Mesodermal cell (in vitro differentiated cells): Measurements from ENCODE around the gene PAXIP1.
"Not testable (repeated sequence)": the region's sequence is repeated elsewhere in the genome, so short reads cannot be mapped to it uniquely, and the experiment has no call there.

Experiments
- H3K27ac ChIP-seq: 2 replicates; pipeline ENCODE4 v1.7.0; 2013; ENCODE audit warnings: mild to moderate bottlenecking, low read depth, low read length, moderate library complexity; ENCODE audit not compliant: severe bottlenecking
- H3K36me3 ChIP-seq: 2 replicates; pipeline ENCODE4 v1.7.1; 2013; ENCODE audit warnings: mild to moderate bottlenecking, low read length, moderate library complexity; ENCODE audit not compliant: control insufficient read depth, insufficient read depth
- H3K4me1 ChIP-seq: one replicate; pipeline ENCODE4 v1.7.1; 2013; ENCODE audit warnings: mild to moderate bottlenecking, low read length; ENCODE audit not compliant: insufficient read depth, control insufficient read depth, poor library complexity, severe bottlenecking
- H3K4me3 ChIP-seq: 2 replicates; pipeline ENCODE4 v1.7.0; 2013; ENCODE audit warnings: low read length, control low read depth, mild to moderate bottlenecking; ENCODE audit not compliant: insufficient read depth, poor library complexity, severe bottlenecking; ENCODE audit errors: extremely low read depth
- H3K9me3 ChIP-seq: 2 replicates; pipeline ENCODE4 v1.7.1; 2013; ENCODE audit warnings: mild to moderate bottlenecking, low read length, moderate library complexity; ENCODE audit not compliant: control insufficient read depth
- WGBS, 2 experiments: methylation state at CpG; one replicate each; pipeline ENCODE4 v1.1.5; 2013; ENCODE audit warnings: missing lambda C conversion rate in 2 of 2; ENCODE audit not compliant: insufficient coverage in 2 of 2; 5-methylcytosine and 5-hydroxymethylcytosine counted together

Gene PAXIP1

DNA sequence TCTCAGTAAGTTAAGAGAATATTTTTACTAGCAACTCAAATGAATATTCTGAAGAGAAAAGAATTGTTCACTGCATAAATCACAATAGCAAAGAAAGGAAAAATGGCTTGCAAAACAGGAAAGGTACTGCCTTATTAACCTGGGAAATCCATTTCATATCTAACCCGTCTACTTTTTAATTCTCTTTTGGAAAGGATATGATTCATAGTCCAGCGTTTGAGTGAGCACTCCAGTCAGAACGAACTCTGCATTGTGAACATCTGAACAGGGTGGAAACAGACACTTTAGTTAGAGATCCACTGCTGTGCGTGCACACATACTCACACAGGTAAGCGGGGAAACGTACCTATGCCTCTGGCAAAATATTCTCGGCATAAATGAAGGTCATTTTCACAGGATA is 56.8 kb downstream of the PAXIP1 start:
- Histone ChIP-seq H3K9me3 (no peaks in the 10 kb centered on the region), H3K27ac (no peak overlapping the region), H3K4me1 (no peaks in the 10 kb centered on the region), H3K36me3 (peaks cover 69% of the 10 kb centered on the region), H3K4me3 (no peak overlapping the region)
- WGBS, 2 experiments = 96% methylated on average over 7 of the region's 7 CpGs

DNA sequence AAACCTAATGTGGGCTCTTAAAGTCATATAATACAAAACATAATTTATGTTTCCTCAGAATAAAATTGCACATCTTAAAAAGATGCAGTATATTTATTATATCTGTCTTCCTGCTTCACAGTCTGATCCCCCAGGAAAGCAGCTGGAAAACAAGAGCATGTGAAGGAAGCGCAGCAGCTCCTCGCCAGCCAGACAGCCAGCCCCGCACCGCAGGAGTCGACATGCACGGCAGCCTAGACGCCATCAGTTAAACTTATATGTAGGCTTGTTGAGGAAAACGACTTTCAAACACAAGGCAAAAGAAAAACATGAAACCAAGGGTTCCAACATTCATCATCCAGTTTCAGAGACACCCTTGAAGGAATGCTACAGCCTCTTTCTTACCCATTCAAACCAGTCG is 59.0 kb downstream of the PAXIP1 start:
- WGBS, 2 experiments = 88 to 100% methylated on average over 7 to 8 of the region's 9 CpGs
- Histone ChIP-seq H3K4me1 (no peaks in the 10 kb centered on the region), H3K4me3 (no peak overlapping the region), H3K27ac (no peak overlapping the region), H3K36me3 (peaks cover 46% of the 10 kb centered on the region), H3K9me3 (no peaks in the 10 kb centered on the region)

DNA sequence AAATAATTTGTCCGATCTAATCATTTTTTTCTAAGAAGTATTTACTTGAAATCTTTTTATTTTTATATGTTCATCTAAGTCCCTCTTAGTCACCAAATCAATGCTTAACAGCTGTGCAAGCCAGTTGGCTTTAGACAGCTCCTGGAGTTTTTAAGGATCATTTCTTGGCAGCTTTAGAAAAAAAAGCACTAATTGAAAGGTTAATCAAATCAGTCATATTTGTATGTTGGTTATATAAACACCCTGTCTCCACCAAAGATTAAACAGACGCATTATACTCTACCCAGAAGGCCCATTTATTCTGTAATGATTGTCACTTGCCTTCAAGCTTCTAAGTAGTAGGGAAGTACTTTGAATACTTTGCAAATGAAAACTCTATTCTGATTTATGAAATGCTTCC is 60.2 kb downstream of the PAXIP1 start:
- Histone ChIP-seq H3K36me3 (peaks cover 38% of the 10 kb centered on the region), H3K9me3 (no peaks in the 10 kb centered on the region), H3K4me1 (no peaks in the 10 kb centered on the region), H3K27ac (no peak overlapping the region), H3K4me3 (no peak overlapping the region)
- no CpG with 5 or more reads among the region's 2 CpGs for WGBS, 2 experiments

DNA sequence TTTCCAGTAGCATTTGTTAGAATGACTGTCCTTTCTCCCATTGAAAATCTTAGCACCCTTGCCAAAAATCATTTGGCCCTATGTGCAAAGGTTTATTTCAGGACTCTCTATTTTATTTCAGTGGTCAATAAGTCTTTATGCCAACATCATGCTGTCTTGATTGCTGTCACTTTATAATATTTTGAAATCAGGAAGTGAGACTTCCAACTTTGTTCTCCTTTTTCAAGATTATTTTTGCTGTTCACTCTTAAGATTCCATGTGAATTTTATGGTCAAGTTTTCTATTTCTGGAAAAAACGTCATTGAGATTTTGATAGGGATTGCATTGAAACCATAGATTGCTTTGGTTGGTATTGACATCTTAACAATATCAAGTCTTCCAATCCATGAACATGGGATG is 65.1 kb downstream of the PAXIP1 start:
- H3K27ac ChIP-seq = no peak overlapping the region
- peaks cover 2% of the 10 kb centered on the region for H3K36me3 ChIP-seq
- no peak overlapping the region for H3K4me3 ChIP-seq
- H3K9me3 ChIP-seq = peaks cover 25% of the 10 kb centered on the region
- WGBS, 2 experiments = no CpG with 5 or more reads among the region's 1 CpG
- no peaks in the 10 kb centered on the region for H3K4me1 ChIP-seq

DNA sequence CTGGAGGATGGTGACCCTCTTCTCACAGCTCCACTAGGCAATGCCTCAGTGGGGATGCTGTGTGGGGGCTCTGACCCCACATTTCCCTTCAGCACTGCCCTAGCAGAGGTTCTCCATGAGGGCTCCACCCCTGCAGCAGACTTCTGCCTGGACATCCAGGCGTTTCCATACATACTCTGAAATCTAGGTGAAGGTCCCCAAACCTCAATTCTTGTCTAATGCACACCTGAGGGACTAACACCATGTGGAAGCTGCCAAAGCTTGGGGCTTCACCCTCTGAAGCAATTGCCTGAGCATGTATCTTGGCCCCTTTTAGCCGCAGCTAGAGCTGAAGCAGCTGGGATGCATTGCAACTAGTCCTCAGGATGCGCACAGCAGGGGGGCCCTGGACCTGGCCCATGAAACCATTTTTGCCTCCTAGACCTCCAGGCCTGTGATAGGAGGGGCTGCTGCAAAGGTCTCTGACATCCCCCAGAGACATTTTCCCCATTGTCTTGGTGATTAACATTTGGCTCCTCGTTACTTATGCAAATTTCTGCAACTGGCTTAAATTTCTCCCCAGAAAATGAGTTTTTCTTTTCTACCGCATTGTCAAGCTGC is 68.5 kb downstream of the PAXIP1 start:
- not testable (repeated sequence) for H3K4me3 ChIP-seq
- 84 to 91% methylated on average over 4 to 5 of the region's 5 CpGs for WGBS, 2 experiments
- H3K9me3 ChIP-seq = peaks cover 28% of the 10 kb centered on the region

DNA sequence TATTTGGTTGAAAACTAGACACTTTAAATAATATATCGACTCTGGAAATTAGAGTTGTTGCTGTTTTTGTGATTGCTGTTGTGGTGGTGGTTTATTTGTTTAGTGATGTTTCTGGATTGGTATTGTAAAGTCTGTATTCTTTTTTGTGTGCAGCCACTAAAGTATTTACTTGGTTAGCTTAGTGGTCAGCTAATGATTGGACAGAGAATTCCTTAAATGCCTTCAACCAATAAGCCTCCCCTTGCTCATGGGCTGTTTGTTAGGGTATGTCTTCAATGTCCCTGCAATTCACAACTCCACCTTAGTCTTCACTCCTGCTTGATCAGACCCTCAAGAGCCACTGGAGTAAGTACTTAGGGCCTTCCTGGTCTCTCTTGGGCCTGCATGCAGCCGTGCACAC is 71.0 kb downstream of the PAXIP1 start:
- H3K36me3 ChIP-seq = no peaks in the 10 kb centered on the region
- H3K27ac ChIP-seq = no peak overlapping the region
- H3K9me3 ChIP-seq = peaks cover 28% of the 10 kb centered on the region
- no peaks in the 10 kb centered on the region for H3K4me1 ChIP-seq
- WGBS, 2 experiments = 88 to 100% methylated on average over 1 of the region's 2 CpGs
- H3K4me3 ChIP-seq = no peak overlapping the region

More for the DNA sequence above, 68.5 kb downstream of the PAXIP1 start:
- not testable (repeated sequence) for H3K27ac ChIP-seq, H3K4me1 ChIP-seq, H3K36me3 ChIP-seq

DNA sequence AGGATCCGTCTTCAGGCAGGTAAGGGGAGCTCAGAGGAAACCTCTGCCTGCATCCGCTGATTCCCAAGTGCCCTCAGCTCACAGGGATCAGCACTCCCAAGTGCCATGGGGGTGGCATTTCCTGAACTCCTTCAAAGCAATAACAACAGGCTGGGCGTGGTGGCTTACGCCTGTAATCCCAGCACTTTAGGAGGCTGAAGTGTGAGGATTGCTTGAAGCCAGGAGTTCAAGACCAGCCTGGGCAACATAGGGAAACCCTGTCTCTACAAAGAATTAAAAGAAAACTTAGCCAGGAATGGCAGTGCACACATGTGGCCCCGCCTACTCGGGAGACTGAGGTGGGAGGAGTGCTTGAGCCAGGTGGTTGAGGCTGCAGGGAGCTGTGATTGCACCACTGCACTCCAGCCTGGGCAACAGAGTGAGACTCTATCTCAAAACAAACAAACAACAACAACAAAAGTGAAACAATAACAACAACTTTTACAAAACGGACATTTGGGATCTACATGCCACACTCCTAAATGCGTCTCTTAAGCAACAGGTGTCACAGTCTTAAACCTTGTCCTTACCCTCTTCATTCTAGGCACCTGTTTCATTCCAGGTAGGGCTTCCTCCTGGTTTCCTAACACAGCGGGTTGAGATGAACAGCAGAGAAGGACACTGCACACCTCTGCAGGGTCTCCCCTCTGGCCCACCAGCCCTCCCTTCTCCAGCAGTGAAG is 73.8 kb downstream of the PAXIP1 start:
- H3K36me3 ChIP-seq = no peaks in the 10 kb centered on the region
- WGBS, 2 experiments = 95% methylated on average over 7 to 8 of the region's 9 CpGs
- no peak overlapping the region for H3K27ac ChIP-seq
- H3K4me3 ChIP-seq = no peak overlapping the region
- H3K4me1 ChIP-seq = no peaks in the 10 kb centered on the region
- H3K9me3 ChIP-seq = peaks cover 16% of the 10 kb centered on the region

DNA sequence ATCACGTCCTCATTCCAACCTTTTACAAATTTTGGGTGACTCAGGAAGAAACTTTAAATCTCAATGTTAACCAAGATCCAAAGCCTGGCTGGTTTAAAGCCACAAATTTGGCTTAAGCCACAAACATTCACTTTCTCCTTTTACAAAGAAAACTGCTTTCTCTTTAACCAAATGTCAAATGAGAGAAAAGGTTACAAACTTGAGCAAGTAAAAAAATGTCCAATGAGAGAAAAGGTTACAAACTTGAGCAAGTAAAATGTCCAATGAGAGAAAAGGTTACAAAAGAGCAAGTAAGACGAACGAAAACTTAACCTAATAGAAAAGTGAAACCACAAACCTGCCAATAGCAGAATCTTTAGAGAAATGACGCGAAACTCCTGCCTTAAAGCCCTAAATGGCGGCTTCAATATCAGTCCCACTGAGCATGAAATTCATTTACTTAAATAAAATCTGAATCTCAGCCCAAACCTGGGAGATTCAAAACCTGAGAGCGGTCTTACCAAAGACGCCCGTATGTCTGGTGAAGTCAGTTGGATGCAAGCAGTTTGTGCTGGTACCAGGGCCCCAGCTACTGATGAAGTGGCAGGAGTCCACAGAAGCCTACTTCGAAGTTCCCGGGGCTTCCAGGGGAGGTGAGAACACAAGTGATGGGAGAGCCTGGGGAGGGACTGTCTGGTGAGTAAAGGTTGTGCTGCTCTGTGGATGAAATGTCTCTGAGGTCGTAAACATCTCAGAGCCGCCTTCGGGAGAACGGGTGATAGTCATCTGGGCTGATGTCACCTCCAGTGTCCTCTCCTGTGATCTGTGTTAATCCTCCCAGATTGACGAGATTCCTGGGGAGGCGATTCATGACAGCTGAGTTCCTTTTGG is 74.6 kb downstream of the PAXIP1 start:
- no peaks in the 10 kb centered on the region for H3K36me3 ChIP-seq
- no peak overlapping the region for H3K4me3 ChIP-seq
- H3K27ac ChIP-seq = no peak overlapping the region
- H3K4me1 ChIP-seq = no peaks in the 10 kb centered on the region
- peaks cover 9% of the 10 kb centered on the region for H3K9me3 ChIP-seq
- 85 to 87% methylated on average over 15 to 17 of the region's 17 CpGs for WGBS, 2 experiments

DNA sequence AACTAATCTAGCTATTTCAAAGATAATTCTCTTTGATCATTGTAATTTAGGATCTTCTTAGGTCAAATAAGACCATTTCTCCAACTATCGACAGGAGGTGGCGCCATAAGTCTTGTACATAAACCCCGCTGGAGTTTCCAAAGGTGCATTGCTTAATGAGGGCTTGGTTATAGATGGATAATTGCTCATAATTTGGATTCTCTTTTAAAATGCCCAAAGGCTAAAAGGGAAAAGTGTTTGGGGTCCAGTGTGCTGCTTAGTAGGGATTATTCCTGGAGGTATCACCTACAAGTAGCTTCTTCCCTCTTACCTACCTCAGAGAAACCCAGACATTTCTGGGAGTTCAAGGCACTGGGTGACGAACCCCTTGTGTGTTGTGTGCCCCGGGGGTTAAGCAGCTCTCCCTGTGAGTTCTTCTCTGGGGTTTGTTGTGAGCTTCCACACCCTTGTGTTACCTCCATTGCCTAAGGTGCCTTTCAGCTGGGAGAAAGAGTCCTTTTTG is 75.2 kb downstream of the PAXIP1 start:
- Histone ChIP-seq H3K4me3 (no peak overlapping the region), H3K4me1 (no peaks in the 10 kb centered on the region), H3K9me3 (peaks cover 2% of the 10 kb centered on the region), H3K36me3 (no peaks in the 10 kb centered on the region), H3K27ac (no peak overlapping the region)
- 100% methylated on average over 1 of the region's 5 CpGs; no CpG with 5 or more reads in 1 of the 2 experiments for WGBS, 2 experiments

DNA sequence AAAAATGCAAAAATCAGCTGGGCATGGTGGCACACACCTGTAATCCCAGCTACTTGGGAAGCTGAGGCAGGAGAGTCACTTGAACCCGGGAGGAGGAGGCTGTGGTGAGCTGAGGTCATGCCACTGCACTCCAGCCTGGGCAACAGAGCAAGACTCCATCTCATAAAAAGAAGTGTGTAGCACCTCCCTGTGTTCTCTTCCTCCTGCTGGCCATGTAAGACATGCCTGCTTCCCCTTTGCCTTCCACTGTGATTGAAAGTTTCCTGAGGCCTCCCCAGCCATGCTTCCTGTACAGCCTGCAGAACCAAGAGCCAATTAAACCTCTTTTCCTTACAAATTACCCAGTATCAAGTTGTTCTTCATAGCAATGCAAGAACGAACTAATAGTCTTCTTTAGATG is 80.5 kb downstream of the PAXIP1 start:
- not testable (repeated sequence) for H3K4me3 ChIP-seq, H3K36me3 ChIP-seq, H3K4me1 ChIP-seq, H3K9me3 ChIP-seq, H3K27ac ChIP-seq
- WGBS, 2 experiments = 57 to 78% methylated on average over 1 to 2 of the region's 2 CpGs
